ENCODE data around the gene ZBTB37. TPM values are rescaled to one million over a fixed set of nuclear protein-coding genes. Genes with fewer than 3 reads are reported as not detected.
"Not testable (repeated sequence)": the region's sequence is repeated elsewhere in the genome, so short reads cannot be mapped to it uniquely, and the experiment has no call there.

The ZBTB37 gene
- total RNA-seq, 6 donors from 2014 or later, result 5.3 to 17.8 (median 12.0) TPM

DNA sequence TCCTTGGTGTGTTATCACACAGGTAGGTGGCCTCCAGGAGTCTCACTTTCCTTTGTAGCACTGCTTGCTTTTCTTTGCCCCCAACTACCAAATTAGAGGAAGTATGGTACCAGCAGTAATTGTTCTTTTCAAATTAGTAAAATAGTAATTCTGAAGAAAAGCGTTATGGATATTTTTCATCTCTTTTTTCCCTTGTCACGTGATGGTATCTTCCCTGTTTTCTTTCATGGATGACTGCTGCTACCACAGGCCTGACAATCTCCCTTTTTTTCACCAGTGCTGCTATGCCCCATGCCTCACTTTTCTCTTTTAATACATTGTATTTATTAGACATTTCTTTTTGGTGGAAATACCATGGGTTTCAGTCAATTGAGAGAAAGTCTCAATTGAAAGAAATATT, 3.3 kb downstream of the ZBTB37 start:
- no peak for ATAC-seq (ENCODE audit: low FRiP score in 2 of 2)
- H3K4me3 ChIP-seq, result no peak overlapping the region
- peaks cover 20 to 43% (median 34%) of the 10 kb centered on the region in 4 donors for H3K4me1 ChIP-seq
- WGBS, 2 donors, result 43 to 85% methylated on average over 2 of the region's 2 CpGs
- no peaks in the 10 kb centered on the region for H3K9me3 ChIP-seq
- H3K36me3 ChIP-seq, result peaks cover 0 to 22% (median 9%) of the 10 kb centered on the region in 4 donors
- DNase-seq, result no peak
- no peak for TF ChIP-seq CTCF (IDR thresholded peaks at IDR 0.05)
- TF ChIP-seq POLR2AphosphoS5 (IDR thresholded peaks at IDR 0.05), result no peak
- no peak for TF ChIP-seq POLR2A (IDR thresholded peaks at IDR 0.05)
- TF ChIP-seq EP300 (IDR thresholded peaks at IDR 0.05), result no peak
- H3K27ac ChIP-seq, result peak overlapping the region in 2 of 4 donors; percentile 28 to 98
- H3K27me3 ChIP-seq, result no peaks in the 10 kb centered on the region

- TF ChIP-seq POLR2AphosphoS5 (IDR thresholded peaks at IDR 0.05) (no peak), EP300 (IDR thresholded peaks at IDR 0.05) (no peak), POLR2A (IDR thresholded peaks at IDR 0.05) (no peak), CTCF (IDR thresholded peaks at IDR 0.05) (no peak)
- DNase-seq (no peak), ATAC-seq (ENCODE audit: low FRiP score in 2 of 2) (no peak)
- Histone ChIP-seq H3K27me3 (no peaks in the 10 kb centered on the region), H3K4me3 (no peak overlapping the region), H3K9me3 (no peaks in the 10 kb centered on the region), H3K27ac (no peak overlapping the region), H3K36me3 (peaks cover 0 to 27% (median 17%) of the 10 kb centered on the region in 4 donors), H3K4me1 (peaks cover 0 to 4% (median 0%) of the 10 kb centered on the region in 4 donors)
- 83 to 91% methylated on average over 5 of the region's 5 CpGs for WGBS, 2 donors
Measured at GRCh38 chr1:173876732-173877131, 8.6 kb downstream of the ZBTB37 start.

DNA sequence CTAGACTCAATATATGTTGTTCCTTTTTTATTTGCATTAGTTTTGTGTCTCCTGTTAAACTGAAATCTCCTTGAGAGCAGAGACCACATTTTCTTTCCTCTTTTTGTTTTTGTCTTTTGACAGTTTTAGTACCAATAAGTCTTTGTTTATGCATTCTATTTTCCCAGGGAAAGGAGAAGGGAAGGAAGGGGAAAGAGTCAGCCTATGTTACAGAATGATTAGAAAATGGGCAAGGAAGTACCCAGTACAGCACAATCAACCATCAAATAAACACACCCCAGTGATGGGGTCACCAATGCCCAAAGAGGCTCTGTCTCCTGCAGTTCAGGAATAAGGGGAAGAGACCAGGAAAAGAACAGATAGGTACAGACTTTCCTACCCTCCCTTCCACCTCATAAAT, 10.1 kb downstream of the ZBTB37 start:
- no peaks in the 10 kb centered on the region for H3K27me3 ChIP-seq
- TF ChIP-seq EP300 (IDR thresholded peaks at IDR 0.05), result no peak
- TF ChIP-seq POLR2A (IDR thresholded peaks at IDR 0.05), result no peak
- no peak for TF ChIP-seq CTCF (IDR thresholded peaks at IDR 0.05)
- TF ChIP-seq POLR2AphosphoS5 (IDR thresholded peaks at IDR 0.05), result no peak
- H3K9me3 ChIP-seq, result no peaks in the 10 kb centered on the region
- H3K4me3 ChIP-seq, result no peak overlapping the region
- peaks cover 0 to 27% (median 17%) of the 10 kb centered on the region in 4 donors for H3K36me3 ChIP-seq
- H3K27ac ChIP-seq, result no peak overlapping the region
- no peak for DNase-seq
- H3K4me1 ChIP-seq, result no peaks in the 10 kb centered on the region
- no peak for ATAC-seq (ENCODE audit: low FRiP score in 2 of 2)

- 80 to 88% methylated on average over 3 to 4 of the region's 4 CpGs for WGBS, 2 donors
- H3K4me1 ChIP-seq; DNase-seq; H3K4me3 ChIP-seq; H3K27ac ChIP-seq; H3K9me3 ChIP-seq; H3K27me3 ChIP-seq; ATAC-seq (ENCODE audit: low FRiP score in 2 of 2): not testable (repeated sequence)
- H3K36me3 ChIP-seq, result peaks cover 7 to 26% (median 14%) of the 10 kb centered on the region in 4 donors
Measured at GRCh38 chr1:173881117-173881516, 12.9 kb downstream of the ZBTB37 start.

- no peak for TF ChIP-seq POLR2A (IDR thresholded peaks at IDR 0.05)
- TF ChIP-seq EP300 (IDR thresholded peaks at IDR 0.05), result no peak
- TF ChIP-seq POLR2AphosphoS5 (IDR thresholded peaks at IDR 0.05), result no peak
- TF ChIP-seq CTCF (IDR thresholded peaks at IDR 0.05), result no peak
- ATAC-seq (ENCODE audit: low FRiP score in 2 of 2), result no peak
Measured at GRCh38 chr1:173884701-173885100, 16.5 kb downstream of the ZBTB37 start.

More at GRCh38 chr1:173884701-173885100, 16.5 kb downstream of the ZBTB37 start:
- 89 to 93% methylated on average over 5 of the region's 5 CpGs for WGBS, 2 donors
- no peak for DNase-seq
- H3K36me3 ChIP-seq, result peaks cover 10 to 21% (median 13%) of the 10 kb centered on the region in 4 donors
- no peaks in the 10 kb centered on the region for H3K4me1 ChIP-seq
- no peak overlapping the region for H3K27ac ChIP-seq
- no peaks in the 10 kb centered on the region for H3K9me3 ChIP-seq
- H3K4me3 ChIP-seq, result no peak overlapping the region
- H3K27me3 ChIP-seq, result no peaks in the 10 kb centered on the region

Measured in upper lobe of left lung (tissue), 6 donors.